Middle frontal gyrus (tissue), 1 donor: ENCODE data around the gene ABCA6.

Experiments used
- DNase-seq: peaks from one replicate; pipeline ENCODE4 v3.0.0-alpha.2; 2015; ENCODE audit warnings: low spot score; ENCODE audit errors: extremely low spot score

Gene ABCA6

GRCh38 chr17:69142175-69142802 lies 594 bp upstream of the ABCA6 start:
- no peak for DNase-seq

- no peak for DNase-seq
Measured at GRCh38 chr17:69134112-69134511, 7.6 kb downstream of the ABCA6 start.

- no peak for DNase-seq
Measured at GRCh38 chr17:69130627-69131296, 10.9 kb downstream of the ABCA6 start.

GRCh38 chr17:69123626-69124025 lies 18.1 kb downstream of the ABCA6 start:
- DNase-seq: no peak

GRCh38 chr17:69122065-69122464 lies 19.6 kb downstream of the ABCA6 start:
- no peak for DNase-seq

GRCh38 chr17:69117855-69118784 lies 23.6 kb downstream of the ABCA6 start:
- no peak for DNase-seq

GRCh38 chr17:69111794-69112193 lies 29.9 kb downstream of the ABCA6 start:
- no peak for DNase-seq

- DNase-seq: no peak
Measured at GRCh38 chr17:69105907-69106730, 35.6 kb downstream of the ABCA6 start.

- DNase-seq: no peak
Measured at GRCh38 chr17:69103557-69104233, 38.0 kb downstream of the ABCA6 start.

- DNase-seq: no peak
Measured at GRCh38 chr17:69098625-69099024, 43.1 kb downstream of the ABCA6 start.

GRCh38 chr17:69096541-69096940 lies 45.2 kb downstream of the ABCA6 start:
- no peak for DNase-seq

GRCh38 chr17:69093995-69094394 lies 47.7 kb downstream of the ABCA6 start:
- no peak for DNase-seq

- DNase-seq: no peak
Measured at GRCh38 chr17:69093279-69093789, 48.4 kb downstream of the ABCA6 start.

- DNase-seq: no peak
Measured at GRCh38 chr17:69090365-69090764, 51.3 kb downstream of the ABCA6 start.

- no peak for DNase-seq
Measured at GRCh38 chr17:69088643-69089200, 53.0 kb downstream of the ABCA6 start.

GRCh38 chr17:69086641-69087040 lies 55.1 kb downstream of the ABCA6 start:
- DNase-seq: no peak

GRCh38 chr17:69084911-69085310 lies 56.8 kb downstream of the ABCA6 start:
- no peak for DNase-seq

- DNase-seq: no peak
Measured at GRCh38 chr17:69082696-69083095, 59.0 kb downstream of the ABCA6 start.

- DNase-seq: no peak
Measured at GRCh38 chr17:69078864-69079263, 62.8 kb downstream of the ABCA6 start.

GRCh38 chr17:69075823-69076222 lies 65.9 kb downstream of the ABCA6 start:
- no peak for DNase-seq
